ENCODE results near the gene EMC10. TPM values are rescaled to one million over a fixed set of nuclear protein-coding genes. Genes with fewer than 3 reads are reported as not detected.
A peak's percentile ranks its signal among the peaks of the same experiment; 100 is the strongest.
"Not testable (repeated sequence)": the region's sequence is repeated elsewhere in the genome, so short reads cannot be mapped to it uniquely, and the experiment has no call there.

The EMC10 gene
- 27.5 TPM for total RNA-seq

- peak; percentile 90 for DNase-seq
Measured at GRCh38 chr19:50476224-50476906, at the start of gene EMC10, which contains the start of gene GARIN5A. Gene EMC10 (plus strand): TSS chr19:50476507. CDS start chr19:50476545, 38 bp downstream. Gene GARIN5A (minus strand): TSS chr19:50476848. CDS start chr19:50476388, 460 bp downstream.

GRCh38 chr19:50427318-50427925, 48.9 kb upstream of the EMC10 start:
- no peak for DNase-seq

GRCh38 chr19:50427997-50428425, 48.3 kb upstream of the EMC10 start:
- peak; percentile 61 for DNase-seq

GRCh38 chr19:50428772-50429463, 47.4 kb upstream of the EMC10 start:
- DNase-seq, result no peak

GRCh38 chr19:50430888-50431342, 45.4 kb upstream of the EMC10 start:
- DNase-seq, result no peak

- DNase-seq, result peak; percentile 73
Measured at GRCh38 chr19:50431343-50432220, 44.7 kb upstream of the EMC10 start.

GRCh38 chr19:50432221-50433028, 43.9 kb upstream of the EMC10 start, which contains the start of gene MYBPC2:
Gene MYBPC2 (plus strand): TSS chr19:50432892. CDS start chr19:50432954, 62 bp downstream.
- DNase-seq, result peak; percentile 13

GRCh38 chr19:50433201-50434180, 42.8 kb upstream of the EMC10 start:
- DNase-seq, result no peak

- DNase-seq, result no peak
Measured at GRCh38 chr19:50434525-50434924, 41.8 kb upstream of the EMC10 start.

- DNase-seq, result no peak
Measured at GRCh38 chr19:50435221-50435620, 41.1 kb upstream of the EMC10 start.

GRCh38 chr19:50435627-50436026, 40.7 kb upstream of the EMC10 start:
- no peak for DNase-seq

- DNase-seq, result no peak
Measured at GRCh38 chr19:50437862-50438449, 38.4 kb upstream of the EMC10 start.

- not testable (repeated sequence) for DNase-seq
Measured at GRCh38 chr19:50439130-50439529, 37.2 kb upstream of the EMC10 start.

- DNase-seq, result no peak
Measured at GRCh38 chr19:50444059-50444458, 32.2 kb upstream of the EMC10 start.

- DNase-seq, result no peak
Measured at GRCh38 chr19:50447053-50447452, 29.3 kb upstream of the EMC10 start.

- no peak for DNase-seq
Measured at GRCh38 chr19:50447750-50448149, 28.6 kb upstream of the EMC10 start.

GRCh38 chr19:50449236-50449899, 26.9 kb upstream of the EMC10 start:
- DNase-seq, result no peak

GRCh38 chr19:50450369-50451222, 25.7 kb upstream of the EMC10 start:
- DNase-seq, result no peak
